Measurements from ENCODE around the gene EXD2. TPM values are rescaled to one million over a fixed set of nuclear protein-coding genes. Genes with fewer than 3 reads are reported as not detected.
"Not testable (repeated sequence)": the region's sequence is repeated elsewhere in the genome, so short reads cannot be mapped to it uniquely, and the experiment has no call there.

Gene EXD2
- total RNA-seq, 1 experiment from 2014 or later, result 9.5 TPM

- no peak for DNase-seq (ENCODE audit: low read depth, low spot score)
- intact Hi-C loops (cut with micrococcal nuclease; ENCODE audit: unreplicated experiment) (no loop called here), in situ Hi-C loops (cut with HindIII; ENCODE audit: low pct_unique_long_range_greater_than_20kb, low sequenced_read_pairs) (no loop called here)
- no TSS peak for BruUV-seq (replicated peaks)
- no peak overlapping the region for H3K27ac ChIP-seq (ENCODE audit: low read length)
- TF ChIP-seq TCF7L2 (IDR thresholded peaks at IDR 0.05; ENCODE audit: low read depth, low read length) (no peak), POLR2AphosphoS5 (IDR thresholded peaks at IDR 0.05; ENCODE audit: low read depth, low read length) (no peak), SIN3A (IDR thresholded peaks at IDR 0.05; ENCODE audit: borderline replicate concordance, insufficient read depth, low read depth, low read length) (no peak), CTCF (IDR thresholded peaks at IDR 0.05) (no peak)
- TF ChIP-seq, protein P1, sequence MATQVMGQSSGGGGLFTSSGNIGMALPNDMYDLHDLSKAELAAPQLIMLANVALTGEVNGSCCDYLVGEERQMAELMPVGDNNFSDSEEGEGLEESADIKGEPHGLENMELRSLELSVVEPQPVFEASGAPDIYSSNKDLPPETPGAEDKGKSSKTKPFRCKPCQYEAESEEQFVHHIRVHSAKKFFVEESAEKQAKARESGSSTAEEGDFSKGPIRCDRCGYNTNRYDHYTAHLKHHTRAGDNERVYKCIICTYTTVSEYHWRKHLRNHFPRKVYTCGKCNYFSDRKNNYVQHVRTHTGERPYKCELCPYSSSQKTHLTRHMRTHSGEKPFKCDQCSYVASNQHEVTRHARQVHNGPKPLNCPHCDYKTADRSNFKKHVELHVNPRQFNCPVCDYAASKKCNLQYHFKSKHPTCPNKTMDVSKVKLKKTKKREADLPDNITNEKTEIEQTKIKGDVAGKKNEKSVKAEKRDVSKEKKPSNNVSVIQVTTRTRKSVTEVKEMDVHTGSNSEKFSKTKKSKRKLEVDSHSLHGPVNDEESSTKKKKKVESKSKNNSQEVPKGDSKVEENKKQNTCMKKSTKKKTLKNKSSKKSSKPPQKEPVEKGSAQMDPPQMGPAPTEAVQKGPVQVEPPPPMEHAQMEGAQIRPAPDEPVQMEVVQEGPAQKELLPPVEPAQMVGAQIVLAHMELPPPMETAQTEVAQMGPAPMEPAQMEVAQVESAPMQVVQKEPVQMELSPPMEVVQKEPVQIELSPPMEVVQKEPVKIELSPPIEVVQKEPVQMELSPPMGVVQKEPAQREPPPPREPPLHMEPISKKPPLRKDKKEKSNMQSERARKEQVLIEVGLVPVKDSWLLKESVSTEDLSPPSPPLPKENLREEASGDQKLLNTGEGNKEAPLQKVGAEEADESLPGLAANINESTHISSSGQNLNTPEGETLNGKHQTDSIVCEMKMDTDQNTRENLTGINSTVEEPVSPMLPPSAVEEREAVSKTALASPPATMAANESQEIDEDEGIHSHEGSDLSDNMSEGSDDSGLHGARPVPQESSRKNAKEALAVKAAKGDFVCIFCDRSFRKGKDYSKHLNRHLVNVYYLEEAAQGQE (IDR thresholded peaks at IDR 0.05; ENCODE audit: insufficient read depth in 1 of 2, low read depth in 2 of 2, low read length in 1 of 2), result no peak
- ChIA-PET CTCF (no interaction called here), POLR2A (no interaction called here)
- no peak for ATAC-seq
- no peaks in the 10 kb centered on the region for H3K4me1 ChIP-seq (ENCODE audit: control insufficient read depth, insufficient read depth, low read length)
- H3K4me3 ChIP-seq (ENCODE audit: low read depth in 2 of 2, low read length in 2 of 2), result no peak overlapping the region
- H3K27me3 ChIP-seq (ENCODE audit: control insufficient read depth, insufficient read depth, low read length), result no peaks in the 10 kb centered on the region
- no peaks in the 10 kb centered on the region for H3K36me3 ChIP-seq (ENCODE audit: control insufficient read depth, insufficient read depth, low read length)
- H3K9me3 ChIP-seq (ENCODE audit: control insufficient read depth, insufficient read depth, low read depth, low read length), result no peaks in the 10 kb centered on the region
These were observed 29.7 kb upstream of the EXD2 start for GRCh38 chr14:69161590-69161989.

DNA sequence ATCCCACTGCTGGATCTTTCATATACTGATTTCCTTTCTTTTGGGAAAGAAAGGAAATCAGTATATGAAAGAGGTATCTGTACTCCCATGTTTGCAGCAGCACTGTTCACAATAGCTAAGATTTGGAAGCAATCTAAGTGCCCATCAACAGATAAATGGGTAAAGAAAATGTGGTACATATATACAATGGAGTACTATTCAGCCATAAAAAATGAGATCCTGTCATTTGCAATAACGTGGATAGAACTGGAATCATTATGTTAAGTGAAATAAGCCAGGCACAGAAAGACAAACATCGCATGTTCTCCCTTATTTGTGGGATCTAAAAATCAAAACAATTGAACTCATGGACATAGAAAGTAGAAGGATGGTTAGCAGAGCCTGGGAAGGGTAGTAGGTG lies 25.5 kb upstream of the EXD2 start:
- H3K9me3 ChIP-seq (ENCODE audit: control insufficient read depth, insufficient read depth, low read depth, low read length); CTCF ChIA-PET; H3K4me3 ChIP-seq (ENCODE audit: low read depth in 2 of 2, low read length in 2 of 2); DNase-seq (ENCODE audit: low read depth, low spot score); BruUV-seq (replicated peaks); ATAC-seq; H3K36me3 ChIP-seq (ENCODE audit: control insufficient read depth, insufficient read depth, low read length); POLR2A ChIA-PET; H3K4me1 ChIP-seq (ENCODE audit: control insufficient read depth, insufficient read depth, low read length); H3K27ac ChIP-seq (ENCODE audit: low read length); H3K27me3 ChIP-seq (ENCODE audit: control insufficient read depth, insufficient read depth, low read length); intact Hi-C loops (cut with micrococcal nuclease; ENCODE audit: unreplicated experiment); in situ Hi-C loops (cut with HindIII; ENCODE audit: low pct_unique_long_range_greater_than_20kb, low sequenced_read_pairs): not testable (repeated sequence)

DNA sequence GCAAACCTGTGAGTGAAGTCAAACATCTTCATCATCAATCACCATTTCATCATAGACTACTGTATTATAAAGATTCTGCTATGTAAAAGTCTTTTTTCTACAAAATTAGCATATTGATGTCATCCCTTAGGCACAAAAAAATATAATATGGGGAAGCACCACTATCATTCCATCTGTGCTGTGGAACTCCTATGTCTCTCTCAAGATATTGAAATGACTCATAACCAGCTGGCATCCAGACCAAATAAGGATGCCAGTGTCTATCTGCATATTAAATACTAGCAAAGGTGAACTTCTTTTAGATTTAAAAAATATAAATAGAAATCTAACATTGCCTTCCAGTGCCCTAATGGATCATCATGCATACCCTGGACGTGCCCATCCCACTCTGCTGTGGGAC lies 20.5 kb upstream of the EXD2 start:
- CTCF ChIA-PET, result no interaction called here
- DNase-seq (ENCODE audit: low read depth, low spot score), result no peak
- in situ Hi-C loops (cut with HindIII; ENCODE audit: low pct_unique_long_range_greater_than_20kb, low sequenced_read_pairs) (no loop called here), intact Hi-C loops (cut with micrococcal nuclease; ENCODE audit: unreplicated experiment) (no loop called here)
- POLR2A ChIA-PET, result no interaction called here
- no TSS peak for BruUV-seq (replicated peaks)
- TF ChIP-seq CTCF (IDR thresholded peaks at IDR 0.05), result no peak
- TF ChIP-seq TCF7L2 (IDR thresholded peaks at IDR 0.05; ENCODE audit: low read depth, low read length), result no peak
- no peak for TF ChIP-seq POLR2AphosphoS5 (IDR thresholded peaks at IDR 0.05; ENCODE audit: low read depth, low read length)
- TF ChIP-seq SIN3A (IDR thresholded peaks at IDR 0.05; ENCODE audit: borderline replicate concordance, insufficient read depth, low read depth, low read length), result no peak
- H3K27ac ChIP-seq (ENCODE audit: low read length), result no peak overlapping the region
- H3K4me3 ChIP-seq (ENCODE audit: low read depth in 2 of 2, low read length in 2 of 2), result no peak overlapping the region
- H3K9me3 ChIP-seq (ENCODE audit: control insufficient read depth, insufficient read depth, low read depth, low read length), result no peaks in the 10 kb centered on the region
- H3K27me3 ChIP-seq (ENCODE audit: control insufficient read depth, insufficient read depth, low read length), result no peaks in the 10 kb centered on the region
- no peaks in the 10 kb centered on the region for H3K4me1 ChIP-seq (ENCODE audit: control insufficient read depth, insufficient read depth, low read length)
- no peaks in the 10 kb centered on the region for H3K36me3 ChIP-seq (ENCODE audit: control insufficient read depth, insufficient read depth, low read length)
- no peak for ATAC-seq

Data from Panc1 (cell line).